GM12878 (cell line): ENCODE data around the gene RASSF8. TPM values are rescaled to one million over a fixed set of nuclear protein-coding genes. Genes with fewer than 3 reads are reported as not detected.

Experiments
- ATAC-seq: fragments of 200-7000 bp; cut with Tn5 transposase; 3 replicates; pipeline ENCODE4 v1.9.1; 2020; ENCODE audit warnings: mild to moderate bottlenecking, moderate library complexity
- BruUV-seq: library from RNA; stranded (reverse); fragments of 400-500 nt; replicated peaks from 2 replicates; lab custom pipeline; 2021; lab: Mats Ljungman, UMichigan
- CTCF ChIA-PET: fragments of 300-600 bp; sonication (Branson Sonifier 250); formaldehyde crosslinking; extraction: SDS; loops from one replicate; lab custom pipeline; 2021; ENCODE audit warnings: inconsistent platforms; lab: Yijun Ruan, JAX
- POLR2A ChIA-PET: fragments of 350-600 bp; formaldehyde crosslinking; extraction: SDS; loops from one replicate; lab custom pipeline; 2021; ENCODE audit warnings: inconsistent platforms; lab: Charles Lee
- RAD21 ChIA-PET: fragments of 300-600 bp; sonication (Branson Sonifier 250); formaldehyde crosslinking; loops from one replicate; lab custom pipeline; 2023; ENCODE audit warnings: antibody characterized with exemption; ENCODE audit not compliant: unreplicated experiment; lab: Charles Lee
- SMC1A ChIA-PET: fragments of 300-600 bp; sonication (Branson Sonifier 250); formaldehyde crosslinking; loops from one replicate; lab custom pipeline; 2023; ENCODE audit not compliant: unreplicated experiment, uncharacterized antibody; lab: Charles Lee
- DNase-seq: peaks from one replicate; pipeline ENCODE4 v3.0.0-alpha.2; 2011; ENCODE audit warnings: low read depth, low spot score
- FAIRE-seq: peaks from 3 replicates; lab custom pipeline; 2011; peaks lifted over from hg19 to GRCh38; lab: Jason Lieb, UNC
- H2AFZ ChIP-seq: 2 replicates; pipeline ENCODE4 v1.6.0; 2011; ENCODE audit warnings: low read depth, low read length, control low read depth; ENCODE audit not compliant: control insufficient read depth
- H3K27ac ChIP-seq: 2 replicates; pipeline ENCODE4 v1.5.1; 2011; ENCODE audit warnings: control low read depth; ENCODE audit not compliant: control insufficient read depth, insufficient read depth
- H3K27me3 ChIP-seq, 2 experiments: replicated peaks in 1 of 2; 2 replicates each; pipeline versions ENCODE4 v1.6.0 to v1.6.1; 2011; ENCODE audit warnings: low read length in 1 of 2; ENCODE audit not compliant: control insufficient read depth in 2 of 2, insufficient read depth in 2 of 2
- H3K36me3 ChIP-seq, 2 experiments: 2 replicates each; pipeline ENCODE4 v1.5.1; 2011; ENCODE audit warnings: low read length in 1 of 2; ENCODE audit not compliant: control insufficient read depth in 2 of 2, insufficient read depth in 2 of 2
- H3K4me1 ChIP-seq: 2 replicates; pipeline ENCODE4 v1.6.1; 2011; ENCODE audit warnings: mild to moderate bottlenecking, low read length, moderate library complexity, mixed read lengths; ENCODE audit not compliant: control insufficient read depth, insufficient read depth
- H3K4me2 ChIP-seq: 2 replicates; pipeline ENCODE4 v1.6.0; 2011; ENCODE audit warnings: control low read depth; ENCODE audit not compliant: control insufficient read depth, insufficient read depth
- H3K4me3 ChIP-seq: fragments of 200-600 bp; sonication (generic); 2 replicates; pipeline ENCODE4 v1.5.1; 2016
- H3K79me2 ChIP-seq: 2 replicates; pipeline ENCODE4 v1.6.0; 2011; ENCODE audit warnings: low read length; ENCODE audit not compliant: control insufficient read depth, insufficient read depth
- H3K9ac ChIP-seq: 2 replicates; pipeline ENCODE4 v1.8.0; 2011; ENCODE audit warnings: low read length, control low read depth, mixed read lengths; ENCODE audit not compliant: control insufficient read depth, insufficient read depth
- H3K9me3 ChIP-seq: replicated peaks from 3 replicates; pipeline ENCODE4 v1.5.1; 2011; ENCODE audit warnings: mild to moderate bottlenecking, low read length; ENCODE audit not compliant: control insufficient read depth, insufficient read depth
- H4K20me1 ChIP-seq: 2 replicates; pipeline ENCODE4 v1.6.0; 2011; ENCODE audit not compliant: control insufficient read depth, insufficient read depth
- BCL11A ChIP-seq: IDR thresholded peaks from 2 replicates; pipeline ENCODE4 v1.6.1; 2011; ENCODE audit warnings: low read depth, low read length
- BMI1 ChIP-seq: fragments of 450-650 bp; IDR thresholded peaks from 2 replicates; pipeline ENCODE4 v1.6.1; 2016; ENCODE audit warnings: mild to moderate bottlenecking, moderate library complexity, borderline replicate concordance
- CHD1 ChIP-seq: IDR thresholded peaks from 2 replicates; pipeline ENCODE4 v1.6.1; 2012; ENCODE audit warnings: low read depth, low read length, improper control_type of control experiment
- EP300 ChIP-seq, 2 experiments: fragments of 150-350 bp in 1 of 2; IDR thresholded peaks; 2 replicates each; pipeline ENCODE4 v1.6.1; 2011 to 2012; ENCODE audit warnings: low read depth in 2 of 2, low read length in 2 of 2, borderline replicate concordance in 1 of 2, improper control_type of control experiment in 1 of 2, inconsistent platforms in 1 of 2; ENCODE audit not compliant: control insufficient read depth in 1 of 2
- FOS ChIP-seq: IDR thresholded peaks from 3 replicates; pipeline ENCODE4 v1.6.1; 2011; ENCODE audit warnings: borderline replicate concordance; ENCODE audit not compliant: insufficient read length; ENCODE audit errors: extremely low read depth
- MEF2B ChIP-seq: fragments of 450-650 bp; IDR thresholded peaks from 2 replicates; pipeline ENCODE4 v1.6.1; 2018; ENCODE audit warnings: mild to moderate bottlenecking, moderate library complexity; ENCODE audit not compliant: partially characterized antibody, poor library complexity, severe bottlenecking
- RAD51 ChIP-seq: fragments of 450-650 bp; IDR thresholded peaks from 2 replicates; pipeline ENCODE4 v1.6.1; 2016; ENCODE audit warnings: moderate library complexity, mild to moderate bottlenecking, inconsistent platforms
- SPI1 ChIP-seq: IDR thresholded peaks from 2 replicates; pipeline ENCODE4 v1.6.1; 2011; ENCODE audit warnings: low read depth, mild to moderate bottlenecking, low read length, moderate library complexity, borderline replicate concordance; ENCODE audit not compliant: insufficient read depth
- WGBS: methylation state at CpG from one replicate; pipeline ENCODE4 v1.1.6; 2016; ENCODE audit warnings: low lambda C conversion rate; ENCODE audit not compliant: insufficient replicate concordance, insufficient coverage; ENCODE audit errors: missing lambda C conversion rate; 5-methylcytosine and 5-hydroxymethylcytosine counted together
- in situ Hi-C: fragments of 300-500 bp; cut with MboI; formaldehyde crosslinking; loops from 9 replicates; pipeline ENCODE4 v1.14.3; 2018; ENCODE audit warnings: mixed read lengths
- intact Hi-C: fragments of 100-400 bp; cut with micrococcal nuclease; formaldehyde crosslinking; loops from one replicate; pipeline ENCODE4 v1.14.2; 2022; ENCODE audit not compliant: unreplicated experiment
- polyA plus RNA-seq, 11 experiments: library from polyadenylated mRNA; depleted of rRNA in 4 of 11; unstranded in 6 of 11; stranded (reverse) in 5 of 11; fragments of >200 nt; fragmentation: Nextera tagmentation in 4 of 11; fragmentation: Illumina TruSeq in 1 of 11; extraction: Ambion mirVana in 4 of 11; extraction: Trizol in 1 of 11; gene quantifications; 1 replicate in 1 of 11; 2 replicates in 10 of 11; pipeline versions ENCODE4 v1.2.1 to v1.2.3, GENCODE V29; 2011 to 2016; ENCODE audit warnings: inconsistent platforms in 2 of 11, missing spikeins in 2 of 11, low read depth in 1 of 11
- total RNA-seq, 4 experiments: library from RNA; depleted of rRNA in 3 of 4; stranded (reverse); fragments of >200 nt in 3 of 4; fragmentation: Illumina TruSeq in 1 of 4; extraction: Trizol in 1 of 4; gene quantifications; 2 replicates each; pipeline versions ENCODE4 v1.2.1 to v1.2.3, GENCODE V29; 2013 to 2021
- TF ChIP-seq, protein P1 (sequence below): fragments of 450-650 bp; formaldehyde crosslinking; IDR thresholded peaks from 2 replicates; pipeline ENCODE4 v1.4.0; 2022; ENCODE audit warnings: mild to moderate bottlenecking, moderate library complexity
- TF ChIP-seq, protein P2 (sequence below): fragments of 450-650 bp; IDR thresholded peaks from 2 replicates; pipeline ENCODE4 v1.6.1; 2017; ENCODE audit warnings: antibody characterized with exemption, mild to moderate bottlenecking, moderate library complexity
- TF ChIP-seq, protein P3 (sequence below): fragments of 450-650 bp; formaldehyde crosslinking; IDR thresholded peaks from 2 replicates; pipeline ENCODE4 v1.4.0; 2020; ENCODE audit warnings: mild to moderate bottlenecking, moderate library complexity

Gene RASSF8
- total and polyA plus RNA-seq, 10 of the 15 experiments (the other 5 are each of a cell fraction or from before 2014, with no cell fraction given), result 0.06 to 0.18 (median 0.08) TPM; not detected in 6

DNA sequence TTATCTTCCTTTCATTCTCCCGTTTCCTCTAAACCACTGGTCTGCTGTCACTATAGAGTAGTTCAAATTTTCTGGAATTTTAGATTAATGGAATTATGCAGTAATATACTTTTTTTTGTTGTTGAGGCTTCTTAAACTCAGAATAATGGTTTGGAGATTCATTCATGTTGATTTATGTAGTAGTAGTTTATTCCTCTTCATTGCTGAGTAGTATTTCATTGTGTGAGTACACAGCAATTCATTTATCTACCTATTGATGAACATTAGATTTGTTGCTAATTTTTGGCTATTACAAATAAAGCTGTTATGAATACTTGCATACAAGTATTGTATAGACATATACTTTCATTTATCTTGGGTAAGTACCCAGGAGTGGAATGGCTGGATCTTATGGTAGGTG, 7.2 kb downstream of the RASSF8 start:
- Histone ChIP-seq H3K36me3 (no peaks in the 10 kb centered on the region), H3K27ac (no peak overlapping the region), H3K79me2 (no peaks in the 10 kb centered on the region), H4K20me1 (no peaks in the 10 kb centered on the region), H3K9me3 (no peaks in the 10 kb centered on the region), H3K4me2 (no peak overlapping the region), H3K9ac (no peak overlapping the region), H3K27me3 (no peaks in the 10 kb centered on the region; a peak in 2 of 4 replicates), H3K4me3 (no peak overlapping the region), H2AFZ (no peak overlapping the region), H3K4me1 (no peaks in the 10 kb centered on the region)
- POLR2A ChIA-PET, result no interaction called here
- DNase-seq, result no peak
- intact Hi-C loops, result no loop called here
- CTCF ChIA-PET, result no interaction called here
- 95% methylated on average over 1 of the region's 1 CpG for WGBS
- no peak for ATAC-seq
- SMC1A ChIA-PET, result no interaction called here
- FAIRE-seq, result no peak
- RAD21 ChIA-PET, result no interaction called here
- in situ Hi-C loops, result no loop called here
- BruUV-seq, result no TSS peak
- TF ChIP-seq, protein P1, sequence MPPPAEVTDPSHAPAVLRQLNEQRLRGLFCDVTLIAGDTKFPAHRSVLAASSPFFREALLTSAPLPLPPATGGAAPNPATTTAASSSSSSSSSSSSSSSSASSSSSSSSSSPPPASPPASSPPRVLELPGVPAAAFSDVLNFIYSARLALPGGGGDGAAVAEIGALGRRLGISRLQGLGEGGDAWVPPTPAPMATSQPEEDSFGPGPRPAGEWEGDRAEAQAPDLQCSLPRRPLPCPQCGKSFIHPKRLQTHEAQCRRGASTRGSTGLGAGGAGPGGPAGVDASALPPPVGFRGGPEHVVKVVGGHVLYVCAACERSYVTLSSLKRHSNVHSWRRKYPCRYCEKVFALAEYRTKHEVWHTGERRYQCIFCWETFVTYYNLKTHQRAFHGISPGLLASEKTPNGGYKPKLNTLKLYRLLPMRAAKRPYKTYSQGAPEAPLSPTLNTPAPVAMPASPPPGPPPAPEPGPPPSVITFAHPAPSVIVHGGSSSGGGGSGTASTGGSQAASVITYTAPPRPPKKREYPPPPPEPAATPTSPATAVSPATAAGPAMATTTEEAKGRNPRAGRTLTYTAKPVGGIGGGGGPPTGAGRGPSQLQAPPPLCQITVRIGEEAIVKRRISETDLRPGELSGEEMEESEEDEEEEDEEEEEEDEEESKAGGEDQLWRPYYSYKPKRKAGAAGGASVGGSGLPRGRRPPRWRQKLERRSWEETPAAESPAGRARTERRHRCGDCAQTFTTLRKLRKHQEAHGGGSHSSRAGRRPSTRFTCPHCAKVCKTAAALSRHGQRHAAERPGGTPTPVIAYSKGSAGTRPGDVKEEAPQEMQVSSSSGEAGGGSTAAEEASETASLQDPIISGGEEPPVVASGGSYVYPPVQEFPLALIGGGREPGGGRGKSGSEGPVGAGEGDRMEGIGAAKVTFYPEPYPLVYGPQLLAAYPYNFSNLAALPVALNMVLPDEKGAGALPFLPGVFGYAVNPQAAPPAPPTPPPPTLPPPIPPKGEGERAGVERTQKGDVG (CRISPR knock-in tag), result no peak
- no peak for TF ChIP-seq RAD51
- no peak for TF ChIP-seq MEF2B
- no peak for TF ChIP-seq BCL11A
- TF ChIP-seq FOS, result no peak
- no peak for TF ChIP-seq SPI1
- TF ChIP-seq, protein P2, sequence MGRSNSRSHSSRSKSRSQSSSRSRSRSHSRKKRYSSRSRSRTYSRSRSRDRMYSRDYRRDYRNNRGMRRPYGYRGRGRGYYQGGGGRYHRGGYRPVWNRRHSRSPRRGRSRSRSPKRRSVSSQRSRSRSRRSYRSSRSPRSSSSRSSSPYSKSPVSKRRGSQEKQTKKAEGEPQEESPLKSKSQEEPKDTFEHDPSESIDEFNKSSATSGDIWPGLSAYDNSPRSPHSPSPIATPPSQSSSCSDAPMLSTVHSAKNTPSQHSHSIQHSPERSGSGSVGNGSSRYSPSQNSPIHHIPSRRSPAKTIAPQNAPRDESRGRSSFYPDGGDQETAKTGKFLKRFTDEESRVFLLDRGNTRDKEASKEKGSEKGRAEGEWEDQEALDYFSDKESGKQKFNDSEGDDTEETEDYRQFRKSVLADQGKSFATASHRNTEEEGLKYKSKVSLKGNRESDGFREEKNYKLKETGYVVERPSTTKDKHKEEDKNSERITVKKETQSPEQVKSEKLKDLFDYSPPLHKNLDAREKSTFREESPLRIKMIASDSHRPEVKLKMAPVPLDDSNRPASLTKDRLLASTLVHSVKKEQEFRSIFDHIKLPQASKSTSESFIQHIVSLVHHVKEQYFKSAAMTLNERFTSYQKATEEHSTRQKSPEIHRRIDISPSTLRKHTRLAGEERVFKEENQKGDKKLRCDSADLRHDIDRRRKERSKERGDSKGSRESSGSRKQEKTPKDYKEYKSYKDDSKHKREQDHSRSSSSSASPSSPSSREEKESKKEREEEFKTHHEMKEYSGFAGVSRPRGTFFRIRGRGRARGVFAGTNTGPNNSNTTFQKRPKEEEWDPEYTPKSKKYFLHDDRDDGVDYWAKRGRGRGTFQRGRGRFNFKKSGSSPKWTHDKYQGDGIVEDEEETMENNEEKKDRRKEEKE, result no peak
- no peak for TF ChIP-seq CHD1
- TF ChIP-seq, protein P3, sequence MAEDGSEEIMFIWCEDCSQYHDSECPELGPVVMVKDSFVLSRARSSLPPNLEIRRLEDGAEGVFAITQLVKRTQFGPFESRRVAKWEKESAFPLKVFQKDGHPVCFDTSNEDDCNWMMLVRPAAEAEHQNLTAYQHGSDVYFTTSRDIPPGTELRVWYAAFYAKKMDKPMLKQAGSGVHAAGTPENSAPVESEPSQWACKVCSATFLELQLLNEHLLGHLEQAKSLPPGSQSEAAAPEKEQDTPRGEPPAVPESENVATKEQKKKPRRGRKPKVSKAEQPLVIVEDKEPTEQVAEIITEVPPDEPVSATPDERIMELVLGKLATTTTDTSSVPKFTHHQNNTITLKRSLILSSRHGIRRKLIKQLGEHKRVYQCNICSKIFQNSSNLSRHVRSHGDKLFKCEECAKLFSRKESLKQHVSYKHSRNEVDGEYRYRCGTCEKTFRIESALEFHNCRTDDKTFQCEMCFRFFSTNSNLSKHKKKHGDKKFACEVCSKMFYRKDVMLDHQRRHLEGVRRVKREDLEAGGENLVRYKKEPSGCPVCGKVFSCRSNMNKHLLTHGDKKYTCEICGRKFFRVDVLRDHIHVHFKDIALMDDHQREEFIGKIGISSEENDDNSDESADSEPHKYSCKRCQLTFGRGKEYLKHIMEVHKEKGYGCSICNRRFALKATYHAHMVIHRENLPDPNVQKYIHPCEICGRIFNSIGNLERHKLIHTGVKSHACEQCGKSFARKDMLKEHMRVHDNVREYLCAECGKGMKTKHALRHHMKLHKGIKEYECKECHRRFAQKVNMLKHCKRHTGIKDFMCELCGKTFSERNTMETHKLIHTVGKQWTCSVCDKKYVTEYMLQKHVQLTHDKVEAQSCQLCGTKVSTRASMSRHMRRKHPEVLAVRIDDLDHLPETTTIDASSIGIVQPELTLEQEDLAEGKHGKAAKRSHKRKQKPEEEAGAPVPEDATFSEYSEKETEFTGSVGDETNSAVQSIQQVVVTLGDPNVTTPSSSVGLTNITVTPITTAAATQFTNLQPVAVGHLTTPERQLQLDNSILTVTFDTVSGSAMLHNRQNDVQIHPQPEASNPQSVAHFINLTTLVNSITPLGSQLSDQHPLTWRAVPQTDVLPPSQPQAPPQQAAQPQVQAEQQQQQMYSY (CRISPR knock-in tag), result no peak
- TF ChIP-seq BMI1, result no peak
- no peak for TF ChIP-seq EP300 (IDR thresholded peaks at IDR 0.05; ENCODE audit: borderline replicate concordance in 1 of 2, control insufficient read depth in 1 of 2, low read depth in 2 of 2, low read length in 2 of 2)
